ENCODE measurements around the gene CIB4.

- TF ChIP-seq GATA2 (IDR thresholded peaks at IDR 0.05; ENCODE audit: low read depth, low read length) (no peak), GATA3 (IDR thresholded peaks at IDR 0.05; ENCODE audit: low read depth, low read length) (no peak)
These were observed 26.9 kb upstream of the CIB4 start for GRCh38 chr2:26668041-26668440.
